ENCODE data around the gene CEMP1.
A peak's percentile ranks its signal among the peaks of the same experiment; 100 is the strongest.
"Not testable (repeated sequence)": the region's sequence is repeated elsewhere in the genome, so short reads cannot be mapped to it uniquely, and the experiment has no call there.

The CEMP1 gene, protein sequence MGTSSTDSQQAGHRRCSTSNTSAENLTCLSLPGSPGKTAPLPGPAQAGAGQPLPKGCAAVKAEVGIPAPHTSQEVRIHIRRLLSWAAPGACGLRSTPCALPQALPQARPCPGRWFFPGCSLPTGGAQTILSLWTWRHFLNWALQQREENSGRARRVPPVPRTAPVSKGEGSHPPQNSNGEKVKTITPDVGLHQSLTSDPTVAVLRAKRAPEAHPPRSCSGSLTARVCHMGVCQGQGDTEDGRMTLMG

DNA sequence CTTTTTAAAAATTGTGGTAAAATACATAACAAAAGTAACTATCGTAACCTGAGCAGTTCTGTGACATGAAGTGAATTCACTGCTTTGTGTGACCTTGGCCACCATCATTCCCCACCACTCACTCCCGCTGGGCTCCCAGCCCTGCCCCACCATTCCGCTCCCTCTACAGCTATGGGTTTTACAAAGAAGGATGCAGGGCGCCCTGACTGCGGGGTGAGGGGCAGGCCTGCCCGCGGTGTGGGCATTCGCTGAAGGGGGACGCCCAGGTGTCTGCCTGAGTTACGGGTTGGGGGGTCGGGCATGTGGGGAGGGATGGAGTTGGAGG lies at the start of gene CEMP1:
CEMP1 (minus strand) TSS at position 38 of the 325 bp plus-strand sequence. CDS start 335 bp downstream, outside the sequence.
- no peak for DNase-seq (ENCODE audit: low spot score)

DNA sequence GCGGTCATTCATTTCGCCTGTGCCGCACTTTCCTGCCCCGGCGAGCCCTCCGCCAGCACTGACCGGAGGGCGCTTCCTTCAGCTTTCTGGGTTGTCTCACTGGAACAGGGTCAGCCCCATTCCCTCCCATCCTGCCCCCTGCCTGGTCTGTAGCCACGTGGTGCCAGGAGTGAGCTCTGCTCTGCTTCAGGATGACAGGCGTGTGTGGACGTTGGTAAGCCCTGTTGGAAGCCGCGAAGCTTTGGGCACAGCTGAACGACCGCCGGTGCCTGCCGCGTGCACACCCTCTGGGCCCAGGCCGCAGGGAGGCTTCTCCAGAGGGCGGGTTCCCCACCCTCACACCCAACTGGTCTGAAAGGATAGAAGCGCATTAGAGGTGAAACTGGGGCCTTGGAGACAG lies 49.6 kb upstream of the CEMP1 start:
- DNase-seq (ENCODE audit: low spot score), result not testable (repeated sequence)

DNA sequence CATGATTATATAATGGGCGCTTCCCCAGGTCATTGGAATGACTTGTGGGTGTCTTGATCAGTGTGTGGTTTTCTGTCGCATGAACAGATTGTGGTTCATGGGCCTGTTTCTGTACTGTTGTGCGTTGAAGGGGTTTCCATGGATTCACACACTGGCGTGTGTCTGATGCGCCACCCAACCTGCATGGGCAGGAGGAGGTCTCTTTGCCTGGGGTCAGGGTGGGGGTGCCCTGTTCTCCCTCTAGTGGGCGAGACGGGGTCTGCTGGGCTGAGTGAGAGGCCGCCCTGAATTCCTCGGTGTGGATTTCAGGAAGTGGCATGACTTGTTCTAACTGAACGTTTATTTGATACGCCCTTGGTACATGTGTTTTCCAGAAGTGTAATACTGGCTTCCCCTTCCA lies 48.9 kb upstream of the CEMP1 start:
- DNase-seq (ENCODE audit: low spot score), result not testable (repeated sequence)

DNA sequence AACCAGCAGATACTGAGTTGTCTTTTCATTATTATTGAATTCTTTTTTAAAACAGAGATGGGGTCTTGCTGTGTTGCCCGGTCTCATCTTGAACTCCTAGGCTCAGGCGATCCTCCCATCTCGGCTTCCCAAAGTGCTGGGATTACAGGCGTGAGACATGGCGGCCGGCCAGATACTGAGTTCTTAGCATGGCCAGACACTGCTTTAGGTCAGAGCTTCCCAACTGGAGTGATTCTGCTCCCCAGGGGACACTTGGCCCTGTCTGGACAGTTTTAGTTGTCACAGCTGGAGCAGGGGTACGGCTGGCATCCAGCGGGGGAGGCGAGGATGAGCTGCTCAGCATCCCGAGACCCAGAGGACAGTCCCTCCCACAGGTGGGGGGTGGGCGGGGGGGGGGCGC lies 47.7 kb upstream of the CEMP1 start:
- not testable (repeated sequence) for DNase-seq (ENCODE audit: low spot score)

DNA sequence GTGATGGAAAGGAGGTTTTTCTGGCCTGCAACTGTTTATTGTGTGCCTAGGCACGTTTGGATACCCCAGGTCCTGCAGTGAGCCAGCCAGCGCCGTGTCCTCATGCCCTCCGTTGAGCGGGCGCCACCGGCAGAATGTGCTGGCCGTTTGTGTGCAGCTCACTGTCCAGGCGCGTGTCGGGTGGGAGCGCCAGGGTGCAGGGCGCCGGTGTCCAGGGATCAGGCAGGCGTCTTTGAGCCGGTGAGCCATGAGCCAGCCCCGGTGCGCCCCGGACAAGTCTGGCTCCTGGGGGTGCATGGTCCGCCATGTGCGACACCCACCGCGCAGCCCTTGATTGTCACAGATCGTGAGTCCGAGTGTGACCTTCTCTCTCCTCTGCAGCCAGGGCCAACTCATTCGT lies 45.8 kb upstream of the CEMP1 start:
- not testable (repeated sequence) for DNase-seq (ENCODE audit: low spot score)

DNA sequence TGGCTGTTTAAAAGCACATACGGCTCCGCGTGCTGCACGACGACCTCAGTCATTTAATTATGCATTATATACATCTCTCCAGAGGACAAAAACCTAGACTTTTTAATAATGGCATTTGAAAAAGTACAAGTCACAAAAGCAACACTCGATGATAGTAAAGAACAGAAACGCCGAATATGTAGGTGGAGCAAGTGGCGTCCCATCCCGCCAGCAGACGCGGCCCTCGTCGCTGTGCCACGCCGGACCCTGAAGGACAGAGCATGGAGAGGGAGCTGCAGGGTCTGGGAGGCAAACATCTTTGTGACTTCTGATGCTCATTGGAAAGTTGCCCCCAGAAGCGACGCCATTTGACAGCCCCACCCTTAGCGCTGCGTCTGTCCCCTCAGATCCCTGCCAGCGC lies 44.6 kb upstream of the CEMP1 start:
- DNase-seq (ENCODE audit: low spot score), result not testable (repeated sequence)

DNA sequence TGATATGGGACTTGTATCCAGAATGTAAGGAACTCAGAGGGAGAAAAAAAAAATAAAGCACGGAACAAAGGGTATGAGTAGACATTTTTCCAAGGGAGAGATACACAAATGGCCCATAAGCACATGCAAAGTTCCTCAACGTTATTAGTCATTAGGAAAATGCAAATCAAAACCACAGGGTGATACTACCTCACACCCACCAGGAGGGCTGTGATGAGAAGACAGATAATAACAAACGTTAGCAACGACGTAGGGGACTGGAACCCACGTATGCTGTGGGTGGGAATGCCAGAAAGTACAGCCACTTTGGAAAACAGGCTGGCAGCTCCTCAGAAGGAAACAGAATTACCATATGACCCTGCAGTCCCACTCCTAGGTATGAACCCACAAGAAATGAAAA lies 41.5 kb upstream of the CEMP1 start:
- not testable (repeated sequence) for DNase-seq (ENCODE audit: low spot score)

DNA sequence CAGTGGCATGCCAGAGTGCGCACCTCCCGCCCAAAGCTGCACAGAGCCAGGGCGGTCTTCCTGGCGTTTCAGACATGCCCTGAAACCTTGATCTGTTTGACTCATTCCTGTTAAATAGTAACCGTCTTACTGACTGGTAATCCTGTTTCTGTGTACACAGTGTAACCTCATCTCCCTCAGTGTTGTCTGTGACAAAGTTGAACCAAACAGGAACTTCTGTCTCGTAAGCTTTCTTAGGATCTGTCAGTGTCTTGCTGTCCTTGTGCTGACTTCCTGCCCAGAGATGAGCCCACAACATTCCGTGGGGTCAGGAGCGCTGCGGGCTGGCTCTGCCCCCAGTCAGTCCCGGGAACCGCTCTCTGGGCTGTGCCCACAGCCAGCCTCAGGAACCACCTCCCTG lies 37.4 kb upstream of the CEMP1 start:
- DNase-seq (ENCODE audit: low spot score), result not testable (repeated sequence)

DNA sequence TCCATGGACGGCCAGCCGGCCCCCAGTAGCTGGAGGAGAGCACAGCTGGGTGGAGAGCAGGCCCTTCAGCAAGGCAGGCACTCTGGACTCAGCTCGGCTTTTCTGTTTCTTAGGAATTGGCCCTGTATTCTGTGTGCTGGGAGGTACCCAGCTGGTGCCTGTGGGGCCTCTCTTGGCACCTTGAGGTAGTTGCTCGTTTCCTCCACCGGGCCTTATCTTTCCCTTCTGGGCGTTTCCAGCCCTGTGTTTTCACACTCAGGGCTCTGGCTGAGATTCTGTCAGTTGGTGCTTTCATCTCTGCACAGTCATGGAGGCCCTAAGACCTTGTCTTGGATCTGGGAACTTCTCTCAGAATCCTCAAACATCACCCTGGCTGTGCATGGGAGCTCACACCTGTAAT lies 36.3 kb upstream of the CEMP1 start:
- not testable (repeated sequence) for DNase-seq (ENCODE audit: low spot score)

DNA sequence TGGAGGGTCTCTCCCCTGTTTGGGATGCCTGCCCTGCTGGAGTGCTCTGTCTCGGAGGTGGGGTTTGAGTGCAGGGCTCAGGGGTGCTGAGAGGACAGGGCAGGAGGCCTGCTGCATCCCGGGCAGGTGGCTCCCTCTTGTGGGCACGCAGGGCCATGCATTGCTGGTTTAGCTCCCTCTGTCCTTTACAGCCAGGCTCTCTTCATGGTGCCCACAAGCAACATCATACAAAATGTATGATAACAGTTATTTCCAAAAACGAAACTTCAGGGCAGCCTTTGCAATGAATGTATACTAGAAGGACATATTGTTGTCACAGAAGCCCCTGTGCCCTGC lies 29.6 kb upstream of the CEMP1 start:
- DNase-seq (ENCODE audit: low spot score), result peak; percentile 73

DNA sequence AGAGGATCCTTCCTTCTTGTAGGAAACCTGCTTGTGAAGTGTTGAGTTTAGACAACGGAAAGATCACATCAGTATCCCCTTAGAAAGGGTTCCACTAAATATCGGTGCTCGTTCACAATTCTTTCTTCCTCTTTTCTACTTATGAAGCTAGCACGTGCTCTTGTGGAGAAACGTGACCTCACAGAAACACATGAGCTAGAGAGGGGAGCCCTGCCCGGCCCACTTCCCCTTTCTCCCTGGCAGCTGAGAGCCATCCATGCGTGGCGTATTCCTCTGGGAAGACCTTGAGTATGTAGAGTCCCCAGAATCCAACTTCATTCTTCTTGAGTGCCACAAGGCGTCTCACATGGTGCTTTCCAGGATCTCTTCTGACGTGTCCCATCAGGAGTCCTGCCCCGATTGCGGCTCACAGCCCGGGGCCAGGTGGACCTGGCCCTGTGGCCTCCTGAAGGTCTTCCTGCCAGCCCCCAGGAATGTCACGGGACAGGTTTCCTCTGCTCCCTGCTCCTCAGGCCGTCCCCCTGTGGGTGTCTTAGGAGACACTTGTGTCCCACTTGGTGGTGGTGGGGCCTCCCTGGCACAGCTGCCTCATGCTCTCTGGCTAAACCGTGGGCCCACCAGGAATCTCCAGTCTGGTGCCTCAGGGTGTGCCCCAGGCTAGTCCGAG lies 29.1 kb upstream of the CEMP1 start:
- not testable (repeated sequence) for DNase-seq (ENCODE audit: low spot score)

DNA sequence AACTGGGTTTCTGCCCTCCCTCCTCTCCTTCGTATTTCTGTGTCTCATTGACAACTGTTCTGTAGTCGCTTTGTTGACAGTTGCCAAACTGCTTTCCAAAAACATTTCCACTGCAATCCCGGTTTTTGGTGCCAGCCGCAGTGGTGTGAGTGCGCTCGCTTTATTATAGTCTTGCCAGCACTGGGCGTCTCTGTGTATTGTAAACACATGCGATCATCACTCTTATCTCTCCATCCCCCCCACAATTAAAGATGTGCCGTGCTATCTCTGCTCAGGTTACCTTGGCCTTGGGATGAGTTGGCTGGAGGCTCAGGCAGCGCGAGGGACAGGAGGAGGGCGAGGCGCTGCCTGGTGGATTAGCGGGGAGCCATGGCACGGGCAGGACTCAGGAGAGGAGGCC lies 25.9 kb upstream of the CEMP1 start:
- not testable (repeated sequence) for DNase-seq (ENCODE audit: low spot score)

DNA sequence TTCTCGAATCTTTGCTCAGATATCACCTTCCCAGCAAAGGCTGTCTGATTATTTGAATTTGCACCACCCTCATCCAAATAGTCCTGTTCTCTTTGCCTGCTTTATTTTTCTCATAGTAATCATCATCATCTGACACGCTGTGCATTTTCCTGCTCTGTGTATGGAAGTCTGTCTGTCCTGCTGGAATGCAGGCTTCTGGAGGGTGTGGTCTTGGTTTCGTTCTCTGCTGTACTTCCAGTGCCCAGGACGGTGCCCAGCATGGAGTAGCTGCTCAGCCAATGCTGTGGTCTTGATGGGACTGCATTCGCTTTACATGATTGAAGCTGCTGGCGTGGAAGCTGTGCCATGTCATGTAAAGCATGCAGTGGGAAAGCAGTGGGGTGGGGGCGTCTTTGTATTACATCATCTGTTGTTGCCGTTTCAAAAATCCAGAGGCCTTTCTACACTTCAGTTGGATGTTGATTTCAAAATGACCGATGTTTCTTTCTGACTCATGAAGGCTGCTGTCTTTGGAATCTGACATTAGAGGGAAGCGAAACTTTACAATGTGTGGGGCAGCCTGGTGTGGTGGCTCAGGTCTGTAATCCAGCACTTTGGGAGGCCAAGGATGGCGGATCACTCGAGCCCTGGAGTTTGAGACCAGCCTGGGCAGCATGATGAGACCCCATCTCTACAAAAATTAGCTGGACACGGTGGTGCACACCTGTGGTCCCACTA lies 23.7 kb upstream of the CEMP1 start:
- not testable (repeated sequence) for DNase-seq (ENCODE audit: low spot score)

DNA sequence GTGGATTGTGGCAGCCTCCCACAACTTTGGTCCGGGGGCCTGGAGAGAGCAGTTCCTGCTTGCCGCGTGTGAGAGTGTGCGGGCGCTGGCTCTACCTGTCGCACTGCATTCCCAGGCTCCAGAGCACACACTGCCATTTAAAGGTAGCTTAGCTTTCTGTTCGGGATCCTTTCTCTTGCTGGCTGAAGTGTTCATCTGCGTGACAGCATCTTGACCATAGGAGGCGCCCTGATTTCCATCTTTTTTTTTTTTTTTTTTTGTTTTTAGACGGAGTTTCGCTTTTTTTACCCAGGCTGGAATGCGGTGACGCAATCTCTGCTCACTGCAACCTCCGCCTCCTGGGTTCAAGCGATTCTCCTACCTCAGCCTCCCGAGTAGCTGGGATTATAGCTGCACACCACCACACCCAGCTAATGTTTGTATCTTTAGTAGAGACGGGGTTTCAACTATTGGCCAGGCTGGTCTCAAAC lies 20.2 kb upstream of the CEMP1 start:
- DNase-seq (ENCODE audit: low spot score), result not testable (repeated sequence)

DNA sequence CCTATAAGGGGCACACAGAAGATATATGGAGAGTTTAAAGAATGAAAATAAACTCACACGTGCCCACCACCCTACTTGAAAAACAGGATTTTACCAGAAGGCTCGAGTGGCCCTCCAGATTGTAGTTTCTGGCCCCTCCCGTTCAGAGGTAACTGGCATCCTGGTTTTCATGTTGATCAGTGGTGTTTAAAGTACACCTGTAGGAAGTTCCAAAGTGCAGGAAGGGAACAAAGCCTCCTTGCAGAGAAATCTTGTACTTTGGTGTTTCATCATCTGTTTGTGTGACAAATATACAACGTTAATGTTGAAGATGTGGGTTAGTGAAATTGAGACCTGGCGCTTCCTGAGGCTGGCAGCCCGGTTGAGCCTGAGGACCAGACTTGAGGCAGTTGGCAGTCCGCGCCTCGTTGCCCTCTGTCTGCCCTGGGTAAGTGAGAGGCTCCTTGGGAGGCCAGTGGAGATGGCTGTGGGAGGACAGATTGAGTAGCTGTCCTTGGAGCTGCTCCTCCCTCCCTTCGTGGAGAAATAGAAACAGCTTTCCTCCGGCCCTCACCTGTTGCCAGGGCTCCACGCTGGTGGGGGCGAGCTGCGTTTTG lies 19.2 kb upstream of the CEMP1 start:
- DNase-seq (ENCODE audit: low spot score), result not testable (repeated sequence)

DNA sequence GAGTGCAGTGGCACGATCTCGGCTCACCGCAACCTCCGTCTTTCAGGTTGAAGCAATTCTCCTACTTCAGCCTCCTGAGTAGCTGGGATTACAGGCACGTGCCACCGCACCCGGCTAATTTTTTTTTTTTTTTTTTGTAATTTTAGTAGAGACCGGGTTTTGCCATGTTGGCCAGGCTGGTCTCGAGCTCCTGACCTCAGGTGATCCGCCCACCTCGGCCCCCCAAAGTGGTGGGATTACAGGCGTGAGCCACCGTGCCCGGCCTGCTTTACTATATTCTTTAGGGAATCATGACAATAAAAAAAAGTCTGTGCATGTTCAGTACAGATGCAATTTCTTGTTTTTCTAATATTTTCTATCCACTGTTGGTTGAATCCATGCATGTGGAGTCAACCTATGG lies 12.6 kb upstream of the CEMP1 start:
- DNase-seq (ENCODE audit: low spot score), result not testable (repeated sequence)

DNA sequence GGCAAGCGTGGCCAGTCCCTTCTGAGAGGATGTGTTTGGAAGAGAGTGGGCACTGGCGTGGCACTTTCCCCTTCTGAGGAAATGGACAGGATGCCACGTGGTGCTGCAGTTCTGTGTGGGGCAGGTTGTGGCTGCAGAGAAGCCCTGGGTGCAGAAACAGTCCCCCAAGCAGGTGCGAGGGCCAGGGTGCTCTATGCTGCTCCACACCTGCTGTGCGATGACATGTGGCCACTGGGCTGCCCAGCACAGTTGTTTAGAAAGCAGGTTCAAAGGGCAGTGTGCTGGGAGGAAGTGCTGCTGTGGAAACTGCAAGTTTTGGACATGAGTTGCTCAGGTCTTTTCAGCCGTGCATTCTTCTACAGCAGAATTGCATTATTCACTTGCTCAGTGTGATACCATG lies 10.2 kb upstream of the CEMP1 start:
- DNase-seq (ENCODE audit: low spot score), result not testable (repeated sequence)

DNA sequence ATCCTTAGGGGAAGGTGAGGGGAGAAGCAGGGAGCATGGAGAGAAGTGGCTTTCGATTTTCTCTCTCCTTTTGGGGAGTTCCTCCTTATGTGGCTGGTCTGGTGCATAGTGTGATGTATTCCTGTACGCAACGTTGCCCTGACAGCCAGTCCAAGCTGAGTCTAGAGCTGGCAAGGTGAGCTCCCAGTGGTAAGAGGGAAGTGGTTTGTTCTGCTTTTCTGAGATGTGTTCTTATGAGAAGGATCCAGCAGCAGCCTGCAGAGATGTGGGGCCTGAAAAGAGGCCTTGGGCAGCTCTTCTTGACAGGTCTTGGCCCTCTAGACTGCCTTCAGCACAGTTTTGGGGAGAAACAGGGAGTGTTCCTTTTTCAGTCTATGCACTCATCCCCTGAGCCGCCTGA lies 9.7 kb upstream of the CEMP1 start:
- not testable (repeated sequence) for DNase-seq (ENCODE audit: low spot score)

DNA sequence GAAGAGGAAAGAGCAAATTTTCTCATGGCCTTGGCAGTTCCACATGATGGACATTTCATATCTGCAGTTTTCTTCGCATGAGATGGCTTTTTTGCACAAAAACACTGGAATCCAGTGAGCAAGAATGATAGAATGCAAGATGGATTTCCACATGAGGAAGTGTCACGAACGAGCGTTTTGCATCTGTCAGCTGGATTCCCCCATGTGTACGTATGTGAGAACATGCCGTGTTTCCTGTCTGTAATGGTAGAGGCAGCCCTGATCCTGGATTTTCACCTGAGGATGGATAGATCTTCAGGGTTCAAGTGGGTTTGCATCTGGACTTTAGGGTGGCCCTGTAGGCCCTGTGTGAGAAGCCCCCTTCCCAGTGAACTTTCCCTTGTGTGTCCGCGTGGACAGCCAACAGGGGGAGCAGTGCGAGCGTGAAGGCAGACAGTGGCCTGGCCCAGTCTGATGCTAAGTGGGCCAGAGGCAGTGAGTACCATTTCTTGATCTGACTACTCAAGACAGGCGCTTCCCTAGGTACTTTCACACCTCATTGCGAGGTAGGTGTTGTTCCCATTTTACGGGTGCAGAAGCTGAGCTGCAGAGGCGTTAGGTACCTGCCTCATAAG lies 8.7 kb upstream of the CEMP1 start:
- peak; percentile 32 for DNase-seq (ENCODE audit: low spot score)

DNA sequence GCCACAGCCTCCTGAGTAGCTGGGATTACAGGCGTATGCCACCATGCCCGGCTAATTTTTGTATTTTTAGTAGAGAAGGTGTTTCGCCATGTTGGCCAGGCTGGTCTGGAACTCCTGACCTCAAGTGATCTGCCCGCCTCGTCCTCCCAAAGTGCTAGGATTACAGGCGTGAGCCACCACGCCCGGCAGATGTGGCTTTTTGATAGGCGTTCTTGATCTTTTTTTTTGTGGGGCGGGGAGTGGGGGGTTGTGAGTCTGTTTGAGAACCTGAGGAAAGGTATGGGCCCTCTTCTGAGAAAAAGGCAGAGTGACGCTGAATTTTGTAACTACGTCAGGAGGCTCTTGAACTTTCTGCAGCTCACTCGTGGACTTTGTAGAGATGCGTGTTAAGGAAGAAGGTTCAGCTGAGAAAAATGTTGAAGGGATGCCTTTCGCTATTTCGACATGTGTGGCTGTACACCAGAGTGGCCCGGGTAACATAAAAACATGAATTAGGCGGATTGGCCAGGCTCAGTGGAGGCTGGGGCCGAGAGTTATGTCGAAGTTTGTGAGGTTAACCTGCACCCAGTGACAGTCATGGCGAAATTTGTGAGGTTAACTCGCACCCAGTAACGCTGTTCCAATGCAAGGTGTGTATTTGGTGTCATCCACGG lies 8.1 kb upstream of the CEMP1 start:
- DNase-seq (ENCODE audit: low spot score), result not testable (repeated sequence)

DNA sequence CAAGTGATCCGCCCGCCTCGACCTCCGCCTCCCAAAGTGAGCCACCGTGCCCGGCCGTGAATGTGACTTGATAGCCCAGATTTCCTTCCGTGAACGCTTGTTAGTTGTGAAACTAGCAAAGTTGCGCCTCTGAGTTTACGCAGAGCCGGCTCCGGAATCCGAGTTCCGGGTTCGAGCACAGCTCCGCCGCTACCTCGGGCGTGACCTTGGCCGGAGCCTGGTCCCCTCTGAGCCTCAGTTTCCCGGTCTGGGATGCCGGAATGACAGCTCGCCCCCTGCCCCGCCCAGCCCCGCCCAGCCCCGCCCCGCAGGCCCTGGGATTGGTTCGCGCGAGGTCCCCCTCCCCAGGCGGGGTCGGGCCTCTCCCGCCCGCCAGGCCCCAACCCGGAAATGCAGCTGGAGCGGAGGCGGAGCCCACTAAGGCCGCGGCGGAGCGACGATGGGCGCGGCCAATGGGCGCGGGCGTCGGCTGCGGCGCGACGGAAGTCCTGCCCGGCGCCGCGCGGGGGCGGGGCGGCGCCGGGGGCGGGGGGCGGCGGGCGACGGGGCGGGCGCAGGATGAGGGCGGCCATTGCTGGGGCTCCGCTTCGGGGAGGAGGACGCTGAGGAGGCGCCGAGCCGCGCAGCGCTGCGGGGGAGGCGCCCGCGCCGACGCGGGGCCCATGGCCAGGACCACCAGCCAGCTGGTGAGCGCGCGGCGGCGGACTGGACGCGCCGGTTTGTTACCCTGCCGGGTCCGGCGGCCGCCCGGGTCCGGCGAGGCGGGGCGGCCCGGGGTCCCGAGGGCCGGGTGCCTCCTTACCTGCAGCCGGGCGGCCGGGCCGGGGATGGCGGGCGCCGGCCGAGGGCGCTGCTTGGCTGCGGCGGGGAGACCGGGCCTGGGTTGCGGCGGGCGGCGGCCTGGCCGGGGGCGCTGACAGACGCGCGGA lies 6.5 kb upstream of the CEMP1 start, which contains the start of gene PDPK1:
PDPK1 (plus strand) TSS at position 571 of the 929 bp plus-strand sequence; CDS start at position 663, 92 bp downstream.
- peak; percentile 95 for DNase-seq (ENCODE audit: low spot score)

Data from CD4-positive, alpha-beta T cell treated with Interleukin-15 for 4 hours (primary cell).